ENCODE results near the gene MEGF8.

MEGF8 gene

GRCh38 chr19:42412661-42413076 lies 87.2 kb downstream of the MEGF8 start:
- no peak for FAIRE-seq
- DNase-seq (ENCODE audit: low spot score) = no peak

GRCh38 chr19:42419309-42419708 lies 93.9 kb downstream of the MEGF8 start:
- no peak for FAIRE-seq

GRCh38 chr19:42420055-42420544 lies 94.7 kb downstream of the MEGF8 start:
- FAIRE-seq (no peak), DNase-seq (ENCODE audit: low spot score) (peak; percentile 74)

More at GRCh38 chr19:42419309-42419708, 93.9 kb downstream of the MEGF8 start:
- no peak for DNase-seq (ENCODE audit: low spot score)

- no peak for DNase-seq (ENCODE audit: low spot score)
- no peak for FAIRE-seq
Observed at GRCh38 chr19:42421101-42421500, 95.7 kb downstream of the MEGF8 start.

GRCh38 chr19:42421591-42422031 lies 96.2 kb downstream of the MEGF8 start:
- FAIRE-seq (no peak), DNase-seq (ENCODE audit: low spot score) (no peak)

- no peak for FAIRE-seq
- DNase-seq (ENCODE audit: low spot score) = no peak
Observed at GRCh38 chr19:42422092-42422900, 96.9 kb downstream of the MEGF8 start.

- peak; percentile 47 for DNase-seq (ENCODE audit: low spot score)
- FAIRE-seq = no peak
Observed at GRCh38 chr19:42422901-42423461, 97.5 kb downstream of the MEGF8 start.

GRCh38 chr19:42423462-42424344 lies 98.3 kb downstream of the MEGF8 start:
- FAIRE-seq (no peak), DNase-seq (ENCODE audit: low spot score) (peak; percentile 95)

GRCh38 chr19:42424345-42424707 lies 98.9 kb downstream of the MEGF8 start:
- DNase-seq (ENCODE audit: low spot score) = no peak
- no peak for FAIRE-seq

- FAIRE-seq (no peak), DNase-seq (ENCODE audit: low spot score) (no peak)
Observed at GRCh38 chr19:42424712-42425131, 99.3 kb downstream of the MEGF8 start.

- FAIRE-seq = no peak
- DNase-seq (ENCODE audit: low spot score) = no peak
Observed at GRCh38 chr19:42426643-42427042, 101.2 kb downstream of the MEGF8 start.

GRCh38 chr19:42427313-42427712 lies 101.9 kb downstream of the MEGF8 start, which contains the start of gene LIPE:
TSS of gene LIPE (minus strand) at chr19:42427388. CDS start at chr19:42427149, 239 bp downstream.
- no peak for DNase-seq (ENCODE audit: low spot score)
- no peak for FAIRE-seq
